HEK293 (cell line): ENCODE data around the gene TUBGCP3.

Source experiments
- SCRT1 ChIP-seq: fragments of 450-650 bp; formaldehyde crosslinking; IDR thresholded peaks from 2 replicates; pipeline ENCODE4 v1.5.1; 2016; ENCODE audit warnings: missing biosample characterization, missing genetic modification characterization, borderline replicate concordance
- ZNF10 ChIP-seq: fragments of 450-650 bp; formaldehyde crosslinking; IDR thresholded peaks from 2 replicates; pipeline ENCODE4 v1.5.1; 2017; ENCODE audit warnings: missing biosample characterization, missing genetic modification characterization

GRCh38 chr13:112447761-112448603 lies 140.0 kb downstream of the TUBGCP3 start:
- TF ChIP-seq SCRT1 (tag by site-specific recombination), result no peak
- no peak for TF ChIP-seq ZNF10 (tag by site-specific recombination)
